Superior temporal gyrus (tissue), 1 donor: Measurements from ENCODE around the gene OR10H2.
"Not testable (repeated sequence)": the region's sequence is repeated elsewhere in the genome, so short reads cannot be mapped to it uniquely, and the experiment has no call there.

Experiments
- DNase-seq: peaks from one replicate; pipeline ENCODE4 v3.0.0-alpha.2; 2016; ENCODE audit errors: extremely low spot score

The OR10H2 gene

GRCh38 chr19:15727724-15728123, at the start of gene OR10H2:
OR10H2 (plus strand) TSS chr19:15728024; CDS start chr19:15728044, 20 bp downstream.
- DNase-seq, result no peak

- DNase-seq, result no peak
Observed at GRCh38 chr19:15679089-15679488, 48.7 kb upstream of the OR10H2 start.

GRCh38 chr19:15679865-15680264, 48.0 kb upstream of the OR10H2 start:
- not testable (repeated sequence) for DNase-seq

- no peak for DNase-seq
Observed at GRCh38 chr19:15680478-15681322, 47.1 kb upstream of the OR10H2 start.

GRCh38 chr19:15683411-15683810, 44.4 kb upstream of the OR10H2 start:
- DNase-seq, result no peak

- no peak for DNase-seq
Observed at GRCh38 chr19:15684828-15685227, 43.0 kb upstream of the OR10H2 start.

GRCh38 chr19:15696654-15697194, 31.1 kb upstream of the OR10H2 start:
- no peak for DNase-seq

GRCh38 chr19:15701757-15702533, 25.9 kb upstream of the OR10H2 start:
- DNase-seq, result no peak

- DNase-seq, result peak; percentile 12
Observed at GRCh38 chr19:15702534-15702930, 25.3 kb upstream of the OR10H2 start.

- DNase-seq, result no peak
Observed at GRCh38 chr19:15714638-15715037, 13.2 kb upstream of the OR10H2 start.

- no peak for DNase-seq
Observed at GRCh38 chr19:15715642-15716041, 12.2 kb upstream of the OR10H2 start.

- no peak for DNase-seq
Observed at GRCh38 chr19:15717809-15718208, 10.0 kb upstream of the OR10H2 start.

- no peak for DNase-seq
Observed at GRCh38 chr19:15721268-15721667, 6.6 kb upstream of the OR10H2 start.

GRCh38 chr19:15722956-15723355, 4.9 kb upstream of the OR10H2 start:
- no peak for DNase-seq

- no peak for DNase-seq
Observed at GRCh38 chr19:15730538-15730937, 2.7 kb downstream of the OR10H2 start.

GRCh38 chr19:15732388-15732787, 4.6 kb downstream of the OR10H2 start:
- no peak for DNase-seq

GRCh38 chr19:15733895-15734294, 6.1 kb downstream of the OR10H2 start:
- DNase-seq, result no peak

GRCh38 chr19:15737722-15738121, 9.9 kb downstream of the OR10H2 start, which contains the start of gene OR10H3:
OR10H3 (plus strand) TSS chr19:15737985; CDS start chr19:15741393, 3,408 bp downstream.
- no peak for DNase-seq

- no peak for DNase-seq
Observed at GRCh38 chr19:15740785-15741184, 13.0 kb downstream of the OR10H2 start.

GRCh38 chr19:15748239-15748638, 20.4 kb downstream of the OR10H2 start:
- DNase-seq, result no peak

GRCh38 chr19:15758379-15758778, 30.6 kb downstream of the OR10H2 start:
- no peak for DNase-seq

GRCh38 chr19:15759962-15760565, 32.2 kb downstream of the OR10H2 start:
- no peak for DNase-seq
